Esophagus muscularis mucosa (tissue), 4 donors: ENCODE data around the gene PLEKHG7. TPM values are rescaled to one million over a fixed set of nuclear protein-coding genes. Genes with fewer than 3 reads are reported as not detected.

Experiments
- DNase-seq: peaks from one replicate; pipeline ENCODE4 v3.0.0-alpha.2; 2017; ENCODE audit errors: extremely low spot score
- H3K27ac ChIP-seq, 4 donors: fragments of 200-600 bp; sonication (generic); replicated peaks in 1 of 4; 1 replicate in 3 of 4; 2 replicates in 1 of 4; pipeline ENCODE4 v1.5.1; 2016 to 2019; ENCODE audit warnings: mild to moderate bottlenecking in 1 of 4
- H3K27me3 ChIP-seq, 4 donors: fragments of 200-600 bp; sonication (generic); one replicate each; pipeline versions ENCODE4 v1.5.1 to v1.6.0; 2016 to 2019
- H3K36me3 ChIP-seq, 4 donors: fragments of 200-600 bp; sonication (generic); one replicate each; pipeline ENCODE4 v1.5.1; 2016 to 2019
- H3K4me1 ChIP-seq, 4 donors: fragments of 200-600 bp; sonication (generic); one replicate each; pipeline ENCODE4 v1.5.1; 2016 to 2019
- H3K4me3 ChIP-seq, 4 donors: fragments of 200-600 bp; sonication (generic); 1 replicate in 2 of 4; 2 replicates in 2 of 4; pipeline ENCODE4 v1.5.1; 2016 to 2019; ENCODE audit warnings: mild to moderate bottlenecking in 4 of 4, moderate library complexity in 1 of 4
- H3K9me3 ChIP-seq, 4 donors: fragments of 200-600 bp; sonication (generic); 1 replicate in 3 of 4; 2 replicates in 1 of 4; pipeline ENCODE4 v1.5.1; 2016 to 2019
- CTCF ChIP-seq, 3 experiments: fragments of 200-600 bp in 2 of 3; fragments of 450-650 bp in 1 of 3; sonication (generic) in 2 of 3; IDR thresholded peaks; one replicate each; pipeline ENCODE4 v1.5.1; 2017 to 2019; ENCODE audit warnings: antibody characterized with exemption in 3 of 3, mild to moderate bottlenecking in 2 of 3, moderate library complexity in 1 of 3
- EP300 ChIP-seq: sonication (generic); formaldehyde crosslinking; IDR thresholded peaks from one replicate; pipeline ENCODE4 v1.6.1; 2017; ENCODE audit warnings: antibody characterized with exemption
- POLR2A ChIP-seq: fragments of 450-650 bp; IDR thresholded peaks from one replicate; pipeline ENCODE4 v1.6.1; 2017; ENCODE audit warnings: antibody characterized with exemption, moderate library complexity, mild to moderate bottlenecking, low read depth
- POLR2AphosphoS5 ChIP-seq, 2 donors: sonication (generic); formaldehyde crosslinking; IDR thresholded peaks; one replicate each; pipeline ENCODE4 v1.6.1; 2017; ENCODE audit warnings: antibody characterized with exemption in 2 of 2
- WGBS: methylation state at CpG from one replicate; pipeline ENCODE4 v1.1.5; 2018; 5-methylcytosine and 5-hydroxymethylcytosine counted together
- intact Hi-C: fragments of 100-400 bp; cut with DNase I; formaldehyde crosslinking; loops from one replicate; pipeline ENCODE4 v1.15.1; 2023
- total RNA-seq, 4 donors: library from RNA; depleted of rRNA; stranded (reverse); fragments of >200 nt; gene quantifications; one replicate each; pipeline versions ENCODE4 v1.1.0 to v1.2.1, GENCODE V29; 2016

PLEKHG7 gene
- total RNA-seq, 4 donors from 2014 or later, result not detected

DNA sequence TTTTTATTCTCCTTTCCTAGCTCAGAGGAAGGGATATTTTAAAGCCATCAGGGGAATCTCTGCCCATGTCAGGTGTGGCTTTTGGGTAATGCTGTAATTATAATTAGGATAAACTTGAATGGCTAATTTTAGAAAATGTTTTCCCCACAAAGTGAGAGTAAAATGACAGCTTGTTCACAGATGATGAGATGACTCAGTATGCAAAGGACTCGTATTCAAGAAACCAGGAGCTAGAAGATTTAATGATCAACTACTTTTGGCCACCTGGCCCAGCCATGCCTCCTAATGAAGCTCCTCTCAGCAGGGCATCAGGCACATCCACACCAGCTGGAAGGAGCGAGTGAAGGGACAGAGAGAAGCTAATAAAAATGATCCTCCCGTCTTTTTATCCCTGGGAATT, 29.0 kb upstream of the PLEKHG7 start:
- H3K27ac ChIP-seq, result no peak overlapping the region
- intact Hi-C loops, result no loop called here
- 53% methylated on average over 3 of the region's 3 CpGs for WGBS
- DNase-seq, result peak; percentile 26
- H3K27me3 ChIP-seq, result no peaks in the 10 kb centered on the region
- H3K4me1 ChIP-seq, result no peaks in the 10 kb centered on the region
- TF ChIP-seq POLR2AphosphoS5 (IDR thresholded peaks at IDR 0.05) (no peak), CTCF (IDR thresholded peaks at IDR 0.05) (no peak), POLR2A (no peak), EP300 (no peak)
- H3K36me3 ChIP-seq, result no peaks in the 10 kb centered on the region
- H3K9me3 ChIP-seq, result no peaks in the 10 kb centered on the region
- no peak overlapping the region for H3K4me3 ChIP-seq

DNA sequence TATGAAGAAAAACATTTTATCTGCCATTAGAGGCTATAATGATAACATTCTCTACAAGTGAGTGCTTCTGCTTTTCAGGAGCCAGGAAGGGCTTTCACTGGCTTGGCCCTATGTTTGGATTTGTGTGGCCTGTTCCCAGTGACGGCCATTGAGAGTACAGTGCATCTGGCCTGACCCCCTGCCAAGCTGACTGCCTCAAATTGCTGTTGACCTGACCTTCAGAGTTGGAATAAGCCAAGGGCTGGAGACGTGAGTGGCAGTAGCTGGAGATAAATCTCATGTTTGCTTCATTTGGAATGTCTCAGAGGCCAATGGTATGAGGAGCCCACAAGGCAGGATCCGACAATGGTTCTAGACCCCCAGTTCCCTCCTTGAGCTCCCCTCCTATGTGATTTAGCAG, 28.3 kb upstream of the PLEKHG7 start:
- Histone ChIP-seq H3K4me3 (no peak overlapping the region), H3K27me3 (no peaks in the 10 kb centered on the region), H3K9me3 (no peaks in the 10 kb centered on the region), H3K27ac (no peak overlapping the region), H3K4me1 (no peaks in the 10 kb centered on the region), H3K36me3 (no peaks in the 10 kb centered on the region)
- 43% methylated on average over 3 of the region's 3 CpGs for WGBS
- no peak for TF ChIP-seq CTCF (IDR thresholded peaks at IDR 0.05)
- TF ChIP-seq POLR2AphosphoS5 (IDR thresholded peaks at IDR 0.05), result no peak
- TF ChIP-seq POLR2A, result no peak
- TF ChIP-seq EP300, result no peak
- intact Hi-C loops, result no loop called here
- DNase-seq, result peak; percentile 79

DNA sequence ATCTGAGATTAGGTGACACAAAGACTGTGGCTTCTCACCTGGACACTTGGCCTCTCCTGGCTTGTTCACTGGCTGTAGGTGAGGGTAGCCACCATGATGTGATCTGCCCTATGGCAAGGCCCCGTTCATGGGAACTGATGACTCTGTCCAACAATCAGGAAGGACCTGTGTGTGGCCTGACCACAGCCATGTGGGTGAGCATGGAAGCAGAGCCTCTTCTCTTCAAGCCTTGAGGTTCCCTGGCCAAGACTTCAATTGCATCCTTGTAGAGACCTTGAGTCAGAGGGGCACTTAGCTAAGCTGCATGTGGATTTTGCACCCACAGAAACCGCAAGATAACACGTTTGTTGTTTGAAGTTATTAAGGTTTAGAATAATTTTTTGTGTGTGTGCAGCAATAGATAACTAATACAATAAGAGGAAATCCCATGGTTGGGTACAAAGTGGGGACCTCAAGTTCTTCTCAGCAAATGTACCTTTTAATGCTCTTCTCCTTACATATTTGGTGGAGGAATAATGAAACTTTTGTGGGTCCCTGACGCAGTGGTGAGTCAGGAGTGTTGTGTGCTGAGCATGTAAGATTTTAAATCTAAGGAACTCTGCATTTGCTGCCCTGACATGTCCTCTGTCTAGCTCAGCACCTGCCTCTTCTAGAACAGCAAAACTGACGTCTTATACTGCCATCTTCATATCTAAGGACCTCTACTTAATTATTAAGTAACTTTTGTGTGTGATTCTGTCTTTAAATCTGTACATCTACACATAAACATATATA, 27.5 kb upstream of the PLEKHG7 start:
- Histone ChIP-seq H3K9me3 (no peaks in the 10 kb centered on the region), H3K36me3 (no peaks in the 10 kb centered on the region), H3K27me3 (no peaks in the 10 kb centered on the region), H3K4me1 (no peaks in the 10 kb centered on the region), H3K27ac (no peak overlapping the region), H3K4me3 (no peak overlapping the region)
- DNase-seq, result peak; percentile 87
- TF ChIP-seq POLR2A (no peak), EP300 (no peak), POLR2AphosphoS5 (IDR thresholded peaks at IDR 0.05) (no peak), CTCF (IDR thresholded peaks at IDR 0.05) (no peak)
- WGBS, result 91% methylated on average over 5 of the region's 5 CpGs
- intact Hi-C loops, result no loop called here

GRCh38 chr12:92676710-92677109, 26.1 kb upstream of the PLEKHG7 start:
- Histone ChIP-seq H3K36me3 (no peaks in the 10 kb centered on the region), H3K27me3 (no peaks in the 10 kb centered on the region), H3K27ac (no peak overlapping the region), H3K9me3 (no peaks in the 10 kb centered on the region), H3K4me1 (no peaks in the 10 kb centered on the region), H3K4me3 (no peak overlapping the region)
- no peak for TF ChIP-seq POLR2AphosphoS5 (IDR thresholded peaks at IDR 0.05)
- no peak for TF ChIP-seq CTCF (IDR thresholded peaks at IDR 0.05)
- TF ChIP-seq POLR2A, result no peak
- TF ChIP-seq EP300, result no peak
- WGBS, result 79% methylated on average over 4 of the region's 4 CpGs
- peak; percentile 29 for DNase-seq
- intact Hi-C loops, result no loop called here

DNA sequence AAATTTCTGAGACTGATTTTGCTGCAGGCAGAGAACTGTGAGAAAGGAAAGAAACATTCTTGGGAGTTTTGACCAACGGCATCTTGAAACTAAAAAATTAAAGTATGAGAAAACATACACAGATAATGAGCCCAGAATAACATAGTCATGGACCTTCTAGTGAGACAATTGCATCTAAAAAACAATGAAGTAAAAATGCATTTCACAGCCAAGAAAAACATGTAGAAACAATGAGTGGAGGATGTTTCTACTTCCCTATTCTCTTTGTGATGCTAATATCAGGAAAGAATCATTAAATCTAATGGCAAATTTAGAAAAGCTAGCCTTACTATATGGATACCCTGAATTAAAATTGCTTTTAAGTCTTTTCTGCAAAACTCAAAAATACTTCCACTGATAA, 12.2 kb upstream of the PLEKHG7 start:
- Histone ChIP-seq H3K4me1 (no peaks in the 10 kb centered on the region), H3K36me3 (no peaks in the 10 kb centered on the region), H3K9me3 (no peaks in the 10 kb centered on the region), H3K27ac (no peak overlapping the region), H3K27me3 (no peaks in the 10 kb centered on the region), H3K4me3 (no peak overlapping the region)
- DNase-seq, result no peak
- WGBS, result 66% methylated on average over 1 of the region's 1 CpG
- intact Hi-C loops, result no loop called here
- TF ChIP-seq POLR2A (no peak), CTCF (IDR thresholded peaks at IDR 0.05) (no peak), POLR2AphosphoS5 (IDR thresholded peaks at IDR 0.05) (no peak), EP300 (no peak)
